K562 (cell line): Measurements from ENCODE around the gene KLHL22. TPM values are rescaled to one million over a fixed set of nuclear protein-coding genes. Genes with fewer than 3 reads are reported as not detected.
A peak's percentile ranks its signal among the peaks of the same experiment; 100 is the strongest.

Experiments
- BRF1 ChIP-seq: IDR thresholded peaks from 3 replicates; pipeline ENCODE4 v1.6.1; 2011; ENCODE audit warnings: borderline replicate concordance, mild to moderate bottlenecking; ENCODE audit not compliant: insufficient read length; ENCODE audit errors: extremely low read depth
- C11orf30 ChIP-seq: fragments of 450-650 bp; IDR thresholded peaks from 2 replicates; pipeline ENCODE4 v1.6.1; 2016; ENCODE audit warnings: low read depth, mild to moderate bottlenecking
- CHD1 ChIP-seq: fragments of 200-600 bp; sonication (generic); IDR thresholded peaks from one replicate; pipeline ENCODE4 v1.6.1; 2012; ENCODE audit warnings: mild to moderate bottlenecking, moderate library complexity, low read length, inconsistent platforms
- MECOM ChIP-seq: fragments of 250-450 bp; sonication (Bioruptor Pico); IDR thresholded peaks from 2 replicates; pipeline ENCODE4 v1.8.0; 2022; ENCODE audit warnings: inconsistent platforms
- MTA1 ChIP-seq: fragments of 450-650 bp; IDR thresholded peaks from 2 replicates; pipeline ENCODE4 v1.6.1; 2017; ENCODE audit warnings: borderline replicate concordance
- NFIX ChIP-seq: fragments of 250-450 bp; sonication (Bioruptor Pico); IDR thresholded peaks from 2 replicates; pipeline ENCODE4 v1.4.0; 2020; ENCODE audit warnings: low read depth, mild to moderate bottlenecking, moderate library complexity
- POLR3G ChIP-seq: IDR thresholded peaks from 2 replicates; pipeline ENCODE4 v1.6.1; 2011; ENCODE audit not compliant: insufficient read length, insufficient replicate concordance; ENCODE audit errors: extremely low read depth
- STAG1 ChIP-seq: sonication (generic); formaldehyde crosslinking; IDR thresholded peaks from 2 replicates; pipeline ENCODE4 v1.5.0; 2020; ENCODE audit warnings: missing genetic modification reagents, borderline replicate concordance
- ZC3H4 ChIP-seq: sonication (generic); formaldehyde crosslinking; IDR thresholded peaks from 2 replicates; pipeline ENCODE4 v1.9.0; 2021; ENCODE audit warnings: missing genetic modification reagents, borderline replicate concordance
- ZFX ChIP-seq: sonication (generic); formaldehyde crosslinking; IDR thresholded peaks from 2 replicates; pipeline ENCODE4 v1.8.0; 2022; ENCODE audit warnings: mild to moderate bottlenecking, missing genetic modification reagents, moderate library complexity
- ZNF140 ChIP-seq: fragments of 250-450 bp; sonication (Bioruptor Pico); IDR thresholded peaks from 2 replicates; pipeline ENCODE4 v1.8.0; 2021; ENCODE audit warnings: moderate library complexity, mild to moderate bottlenecking, inconsistent platforms
- ZNF507 ChIP-seq: conservative IDR thresholded peaks from 2 replicates; pipeline ENCODE4 v1.6.1; 2017; ENCODE audit warnings: missing genetic modification characterization, missing compliant biosample characterization
- ZNF717 ChIP-seq: fragments of 250-450 bp; sonication (Bioruptor Pico); IDR thresholded peaks from 2 replicates; pipeline ENCODE4 v1.5.0; 2021
- polyA plus RNA-seq, 8 experiments: library from polyadenylated mRNA; depleted of rRNA in 4 of 8; stranded (reverse) in 5 of 8; unstranded in 3 of 8; fragments of >200 nt; fragmentation: Nextera tagmentation in 2 of 8; fragmentation: Illumina TruSeq in 1 of 8; extraction: Ambion mirVana in 2 of 8; extraction: Trizol in 1 of 8; gene quantifications; 2 replicates each; pipeline versions ENCODE4 v1.2.1 to v1.2.3, GENCODE V29; 2011 to 2014; ENCODE audit warnings: inconsistent platforms in 1 of 8, missing spikeins in 1 of 8
- total RNA-seq, 7 experiments: library from RNA; depleted of rRNA in 6 of 7; stranded (reverse); fragments of >200 nt in 6 of 7; fragmentation: Illumina TruSeq in 2 of 7; extraction: Trizol in 2 of 7; gene quantifications; 2 replicates each; pipeline versions ENCODE4 v1.2.1 to v1.2.3, GENCODE V29; 2011 to 2021; ENCODE audit warnings: low replicate concordance in 1 of 7
- TF ChIP-seq, protein P1 (sequence below): sonication (generic); formaldehyde crosslinking; IDR thresholded peaks from 2 replicates; pipeline ENCODE4 v1.8.0; 2022; ENCODE audit warnings: mild to moderate bottlenecking, missing genetic modification reagents
- TF ChIP-seq, protein P2 (sequence below): fragments of 250-450 bp; sonication (Bioruptor Pico); IDR thresholded peaks from 2 replicates; pipeline ENCODE4 v1.5.0; 2022; ENCODE audit warnings: mild to moderate bottlenecking
- TF ChIP-seq, protein P3 (sequence below): fragments of 450-650 bp; IDR thresholded peaks from 2 replicates; pipeline ENCODE4 v1.6.1; 2014; ENCODE audit warnings: low read depth, mild to moderate bottlenecking, moderate library complexity, borderline replicate concordance
- TF ChIP-seq, protein P4 (sequence below): sonication (generic); formaldehyde crosslinking; IDR thresholded peaks from 2 replicates; pipeline ENCODE4 v1.8.1; 2023; ENCODE audit warnings: mild to moderate bottlenecking, missing genetic modification reagents
- TF ChIP-seq, protein P5 (sequence below), 3 experiments: IDR thresholded peaks in 2 of 3; conservative IDR thresholded peaks in 1 of 3; 2 replicates each; pipeline ENCODE4 v1.5.1; 2011 to 2012; ENCODE audit warnings: low read length in 3 of 3, mild to moderate bottlenecking in 3 of 3, control low read depth in 2 of 3, improper control_type of control experiment in 1 of 3, inconsistent platforms in 1 of 3, low read depth in 1 of 3, mixed read lengths in 1 of 3, moderate library complexity in 1 of 3; ENCODE audit not compliant: insufficient read depth in 2 of 3

The KLHL22 gene
- total and polyA plus RNA-seq, 9 of the 15 experiments (the other 6 are each of a cell fraction or from before 2014, with no cell fraction given): 1.3 to 25.6 (median 15.2) TPM

DNA sequence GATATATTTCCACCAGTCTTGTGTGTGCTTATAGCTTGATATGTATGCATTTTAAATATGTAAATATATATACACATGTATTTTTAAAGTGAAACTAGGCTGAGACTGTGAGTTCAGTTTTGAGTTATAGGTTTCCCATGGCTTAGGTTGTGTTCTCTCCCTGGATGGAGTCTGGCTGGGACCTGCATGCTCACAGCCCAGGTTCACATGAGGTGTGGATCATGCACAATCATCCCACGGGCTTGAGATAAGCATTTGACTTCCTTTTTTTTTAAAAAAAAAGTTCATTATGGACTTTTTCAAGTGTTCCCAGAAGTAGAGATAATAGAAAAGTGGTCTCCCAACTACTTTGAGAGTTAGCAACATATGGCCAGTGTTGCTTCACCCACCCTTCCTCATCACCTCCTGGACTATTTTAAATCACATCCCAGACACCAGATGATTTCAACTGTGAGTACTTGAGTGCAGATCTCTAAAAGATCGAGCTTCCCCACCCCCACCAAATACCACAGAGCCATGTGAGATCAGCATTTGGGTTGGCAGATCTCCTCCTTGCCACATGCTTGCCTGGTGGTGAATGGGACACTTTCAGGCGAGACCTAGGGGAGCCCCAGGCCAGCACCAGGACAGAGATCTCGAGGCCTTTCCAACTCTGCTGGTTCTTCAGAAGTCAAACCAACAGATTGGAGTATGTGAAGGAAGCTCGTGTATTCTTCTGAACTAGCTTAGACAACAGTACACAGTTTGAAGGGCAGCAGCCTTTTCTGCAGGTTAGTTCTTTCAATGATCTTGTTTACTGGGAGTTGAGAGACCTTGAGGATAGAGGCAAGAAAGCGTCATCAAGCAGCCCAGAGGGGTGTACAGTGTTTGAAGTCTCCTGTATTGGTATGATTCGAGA lies 27.7 kb upstream of the KLHL22 start (continued):
- TF ChIP-seq, protein P1, sequence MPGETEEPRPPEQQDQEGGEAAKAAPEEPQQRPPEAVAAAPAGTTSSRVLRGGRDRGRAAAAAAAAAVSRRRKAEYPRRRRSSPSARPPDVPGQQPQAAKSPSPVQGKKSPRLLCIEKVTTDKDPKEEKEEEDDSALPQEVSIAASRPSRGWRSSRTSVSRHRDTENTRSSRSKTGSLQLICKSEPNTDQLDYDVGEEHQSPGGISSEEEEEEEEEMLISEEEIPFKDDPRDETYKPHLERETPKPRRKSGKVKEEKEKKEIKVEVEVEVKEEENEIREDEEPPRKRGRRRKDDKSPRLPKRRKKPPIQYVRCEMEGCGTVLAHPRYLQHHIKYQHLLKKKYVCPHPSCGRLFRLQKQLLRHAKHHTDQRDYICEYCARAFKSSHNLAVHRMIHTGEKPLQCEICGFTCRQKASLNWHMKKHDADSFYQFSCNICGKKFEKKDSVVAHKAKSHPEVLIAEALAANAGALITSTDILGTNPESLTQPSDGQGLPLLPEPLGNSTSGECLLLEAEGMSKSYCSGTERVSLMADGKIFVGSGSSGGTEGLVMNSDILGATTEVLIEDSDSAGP (CRISPR knock-in tag): no peak; the same call in 1 of the 2 replicates
- TF ChIP-seq, protein P2, sequence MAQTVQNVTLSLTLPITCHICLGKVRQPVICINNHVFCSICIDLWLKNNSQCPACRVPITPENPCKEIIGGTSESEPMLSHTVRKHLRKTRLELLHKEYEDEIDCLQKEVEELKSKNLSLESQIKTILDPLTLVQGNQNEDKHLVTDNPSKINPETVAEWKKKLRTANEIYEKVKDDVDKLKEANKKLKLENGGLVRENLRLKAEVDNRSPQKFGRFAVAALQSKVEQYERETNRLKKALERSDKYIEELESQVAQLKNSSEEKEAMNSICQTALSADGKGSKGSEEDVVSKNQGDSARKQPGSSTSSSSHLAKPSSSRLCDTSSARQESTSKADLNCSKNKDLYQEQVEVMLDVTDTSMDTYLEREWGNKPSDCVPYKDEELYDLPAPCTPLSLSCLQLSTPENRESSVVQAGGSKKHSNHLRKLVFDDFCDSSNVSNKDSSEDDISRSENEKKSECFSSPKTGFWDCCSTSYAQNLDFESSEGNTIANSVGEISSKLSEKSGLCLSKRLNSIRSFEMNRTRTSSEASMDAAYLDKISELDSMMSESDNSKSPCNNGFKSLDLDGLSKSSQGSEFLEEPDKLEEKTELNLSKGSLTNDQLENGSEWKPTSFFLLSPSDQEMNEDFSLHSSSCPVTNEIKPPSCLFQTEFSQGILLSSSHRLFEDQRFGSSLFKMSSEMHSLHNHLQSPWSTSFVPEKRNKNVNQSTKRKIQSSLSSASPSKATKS: 0 out of 2 replicates have a peak, but pooled peaks have one; percentile 14
- TF ChIP-seq STAG1 (CRISPR knock-in tag): no peak
- TF ChIP-seq NFIX (CRISPR knock-in tag): peak; percentile 6; the same call in 1 of the 2 replicates
- TF ChIP-seq, protein P3, sequence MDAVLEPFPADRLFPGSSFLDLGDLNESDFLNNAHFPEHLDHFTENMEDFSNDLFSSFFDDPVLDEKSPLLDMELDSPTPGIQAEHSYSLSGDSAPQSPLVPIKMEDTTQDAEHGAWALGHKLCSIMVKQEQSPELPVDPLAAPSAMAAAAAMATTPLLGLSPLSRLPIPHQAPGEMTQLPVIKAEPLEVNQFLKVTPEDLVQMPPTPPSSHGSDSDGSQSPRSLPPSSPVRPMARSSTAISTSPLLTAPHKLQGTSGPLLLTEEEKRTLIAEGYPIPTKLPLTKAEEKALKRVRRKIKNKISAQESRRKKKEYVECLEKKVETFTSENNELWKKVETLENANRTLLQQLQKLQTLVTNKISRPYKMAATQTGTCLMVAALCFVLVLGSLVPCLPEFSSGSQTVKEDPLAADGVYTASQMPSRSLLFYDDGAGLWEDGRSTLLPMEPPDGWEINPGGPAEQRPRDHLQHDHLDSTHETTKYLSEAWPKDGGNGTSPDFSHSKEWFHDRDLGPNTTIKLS: no peak
- peak; percentile 76 for TF ChIP-seq MECOM
- no peak for TF ChIP-seq BRF1
- no peak for TF ChIP-seq C11orf30
- TF ChIP-seq, protein P4, sequence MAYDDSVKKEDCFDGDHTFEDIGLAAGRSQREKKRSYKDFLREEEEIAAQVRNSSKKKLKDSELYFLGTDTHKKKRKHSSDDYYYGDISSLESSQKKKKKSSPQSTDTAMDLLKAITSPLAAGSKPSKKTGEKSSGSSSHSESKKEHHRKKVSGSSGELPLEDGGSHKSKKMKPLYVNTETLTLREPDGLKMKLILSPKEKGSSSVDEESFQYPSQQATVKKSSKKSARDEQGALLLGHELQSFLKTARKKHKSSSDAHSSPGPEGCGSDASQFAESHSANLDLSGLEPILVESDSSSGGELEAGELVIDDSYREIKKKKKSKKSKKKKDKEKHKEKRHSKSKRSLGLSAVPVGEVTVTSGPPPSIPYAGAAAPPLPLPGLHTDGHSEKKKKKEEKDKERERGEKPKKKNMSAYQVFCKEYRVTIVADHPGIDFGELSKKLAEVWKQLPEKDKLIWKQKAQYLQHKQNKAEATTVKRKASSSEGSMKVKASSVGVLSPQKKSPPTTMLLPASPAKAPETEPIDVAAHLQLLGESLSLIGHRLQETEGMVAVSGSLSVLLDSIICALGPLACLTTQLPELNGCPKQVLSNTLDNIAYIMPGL (CRISPR knock-in tag): 0 out of 2 replicates have a peak, but pooled peaks have one; percentile 61
- TF ChIP-seq ZNF717 (CRISPR knock-in tag): no peak
- no peak for TF ChIP-seq ZNF507 (tag)
- no peak for TF ChIP-seq ZNF140 (CRISPR knock-in tag)
- no peak for TF ChIP-seq ZFX
- TF ChIP-seq ZC3H4 (CRISPR knock-in tag): no peak
- no peak for TF ChIP-seq POLR3G
- TF ChIP-seq MTA1: no peak
- TF ChIP-seq CHD1: peak; percentile 55
- TF ChIP-seq, protein P5, sequence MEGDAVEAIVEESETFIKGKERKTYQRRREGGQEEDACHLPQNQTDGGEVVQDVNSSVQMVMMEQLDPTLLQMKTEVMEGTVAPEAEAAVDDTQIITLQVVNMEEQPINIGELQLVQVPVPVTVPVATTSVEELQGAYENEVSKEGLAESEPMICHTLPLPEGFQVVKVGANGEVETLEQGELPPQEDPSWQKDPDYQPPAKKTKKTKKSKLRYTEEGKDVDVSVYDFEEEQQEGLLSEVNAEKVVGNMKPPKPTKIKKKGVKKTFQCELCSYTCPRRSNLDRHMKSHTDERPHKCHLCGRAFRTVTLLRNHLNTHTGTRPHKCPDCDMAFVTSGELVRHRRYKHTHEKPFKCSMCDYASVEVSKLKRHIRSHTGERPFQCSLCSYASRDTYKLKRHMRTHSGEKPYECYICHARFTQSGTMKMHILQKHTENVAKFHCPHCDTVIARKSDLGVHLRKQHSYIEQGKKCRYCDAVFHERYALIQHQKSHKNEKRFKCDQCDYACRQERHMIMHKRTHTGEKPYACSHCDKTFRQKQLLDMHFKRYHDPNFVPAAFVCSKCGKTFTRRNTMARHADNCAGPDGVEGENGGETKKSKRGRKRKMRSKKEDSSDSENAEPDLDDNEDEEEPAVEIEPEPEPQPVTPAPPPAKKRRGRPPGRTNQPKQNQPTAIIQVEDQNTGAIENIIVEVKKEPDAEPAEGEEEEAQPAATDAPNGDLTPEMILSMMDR (IDR thresholded peaks at IDR 0.05 in 2 of 3, conservative IDR thresholded peaks at IDR 0.05 in 1 of 3; ENCODE audit: insufficient read depth in 2 of 3, low read depth in 1 of 3, low read length in 3 of 3): no peak; a peak in 1 of 6 replicates
